Activated CD8-positive, alpha-beta memory T cell treated with anti-CD3 and anti-CD28 coated beads, Interleukin-2, amount 10 ng/mL, durations not matched to agents 7 days and 5 days (primary cell): ENCODE results near the gene ATP8A1. TPM values are rescaled to one million over a fixed set of nuclear protein-coding genes. Genes with fewer than 3 reads are reported as not detected.

Experiments used
- total RNA-seq, 2 experiments: library from RNA; stranded (reverse); gene quantifications; one replicate each; pipeline ENCODE4 v1.2.3, GENCODE V29; 2021

The ATP8A1 gene
- total RNA-seq, 2 experiments from 2014 or later: 31.3 to 43.8 TPM

Other genes with a start within 250 kb of the ATP8A1 start
- not detected for gene GRXCR1, start 235.6 kb upstream of the ATP8A1 start, total RNA-seq